IPS-18c (cell line): ENCODE data around the gene CBX5.
A peak's percentile ranks its signal among the peaks of the same experiment; 100 is the strongest.
"Not testable (repeated sequence)": the region's sequence is repeated elsewhere in the genome, so short reads cannot be mapped to it uniquely, and the experiment has no call there.

Experiments used
- H3K4me3 ChIP-seq: 2 replicates; pipeline ENCODE4 v1.7.0; 2013; ENCODE audit warnings: low read depth, mild to moderate bottlenecking, low read length, moderate library complexity; ENCODE audit not compliant: insufficient read depth
- H3K9me3 ChIP-seq: one replicate; pipeline ENCODE4 v1.6.1; 2013; ENCODE audit warnings: mild to moderate bottlenecking, low read length, moderate library complexity; ENCODE audit not compliant: control insufficient read depth, insufficient read depth

CBX5 gene

GRCh38 chr12:54298904-54299303 is 19.0 kb upstream of the CBX5 start:
- H3K4me3 ChIP-seq = no peak overlapping the region
- no peaks in the 10 kb centered on the region for H3K9me3 ChIP-seq

GRCh38 chr12:54296393-54297099 is 16.6 kb upstream of the CBX5 start:
- Histone ChIP-seq H3K4me3 (no peak overlapping the region), H3K9me3 (no peaks in the 10 kb centered on the region)

GRCh38 chr12:54294953-54295566 is 15.1 kb upstream of the CBX5 start:
- Histone ChIP-seq H3K9me3 (no peaks in the 10 kb centered on the region), H3K4me3 (no peak overlapping the region)

GRCh38 chr12:54294152-54294952 is 14.4 kb upstream of the CBX5 start:
- no peak overlapping the region for H3K4me3 ChIP-seq
- H3K9me3 ChIP-seq = no peaks in the 10 kb centered on the region

- no peak overlapping the region for H3K4me3 ChIP-seq
- H3K9me3 ChIP-seq = no peaks in the 10 kb centered on the region
These were observed 13.0 kb upstream of the CBX5 start for GRCh38 chr12:54292931-54293241.

GRCh38 chr12:54292083-54292930 is 12.4 kb upstream of the CBX5 start:
- no peaks in the 10 kb centered on the region for H3K9me3 ChIP-seq
- no peak overlapping the region for H3K4me3 ChIP-seq

GRCh38 chr12:54287261-54288157 is 7.6 kb upstream of the CBX5 start:
- Histone ChIP-seq H3K9me3 (no peaks in the 10 kb centered on the region), H3K4me3 (no peak overlapping the region)

GRCh38 chr12:54286042-54287030 is 6.4 kb upstream of the CBX5 start:
- Histone ChIP-seq H3K4me3 (no peak overlapping the region), H3K9me3 (no peaks in the 10 kb centered on the region)

GRCh38 chr12:54285150-54286041 is 5.5 kb upstream of the CBX5 start:
- H3K9me3 ChIP-seq = no peaks in the 10 kb centered on the region
- H3K4me3 ChIP-seq = no peak overlapping the region

- H3K9me3 ChIP-seq = not testable (repeated sequence)
- peak overlapping the region; percentile 20; the same call in 1 of the 2 replicates for H3K4me3 ChIP-seq
These were observed 4.3 kb upstream of the CBX5 start for GRCh38 chr12:54284070-54284780.

GRCh38 chr12:54282949-54283593 is 3.1 kb upstream of the CBX5 start:
- no peaks in the 10 kb centered on the region for H3K9me3 ChIP-seq
- peak overlapping the region; percentile 67 for H3K4me3 ChIP-seq

- H3K4me3 ChIP-seq = peak overlapping the region; percentile 67
- not testable (repeated sequence) for H3K9me3 ChIP-seq
These were observed 1.8 kb upstream of the CBX5 start for GRCh38 chr12:54281694-54282093.

GRCh38 chr12:54281261-54281638 is 1.3 kb upstream of the CBX5 start:
- peak overlapping the region; percentile 67 for H3K4me3 ChIP-seq
- not testable (repeated sequence) for H3K9me3 ChIP-seq
